ENCODE data around the gene RNF40.

DNA sequence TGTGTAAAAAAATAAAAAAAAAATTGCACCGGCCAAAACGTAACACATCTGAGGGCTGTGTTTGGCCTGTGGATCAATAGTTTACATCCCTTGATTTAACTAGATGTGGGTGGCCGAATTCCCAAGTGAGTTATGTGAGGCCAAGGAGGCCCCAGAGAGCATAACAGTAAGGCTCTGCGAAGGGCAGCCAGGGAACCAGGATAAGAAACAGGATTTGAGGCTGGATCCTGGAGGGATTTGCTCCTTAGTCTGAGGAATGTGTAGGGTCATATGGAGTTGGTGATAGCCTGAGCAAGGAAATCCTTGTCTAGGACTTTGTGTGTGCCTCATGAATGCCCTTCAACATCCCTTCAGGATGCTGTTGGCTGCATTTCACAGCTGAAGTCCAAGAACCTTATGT is 11.9 kb upstream of the RNF40 start:
- TF ChIP-seq POLR2A (IDR thresholded peaks at IDR 0.05; ENCODE audit: low read length) (no peak), GATA1 (IDR thresholded peaks at IDR 0.05; ENCODE audit: low read depth, low read length) (no peak)

Measured in erythroblast (primary cell).